ENCODE results near the gene FYCO1.

FYCO1 gene

DNA sequence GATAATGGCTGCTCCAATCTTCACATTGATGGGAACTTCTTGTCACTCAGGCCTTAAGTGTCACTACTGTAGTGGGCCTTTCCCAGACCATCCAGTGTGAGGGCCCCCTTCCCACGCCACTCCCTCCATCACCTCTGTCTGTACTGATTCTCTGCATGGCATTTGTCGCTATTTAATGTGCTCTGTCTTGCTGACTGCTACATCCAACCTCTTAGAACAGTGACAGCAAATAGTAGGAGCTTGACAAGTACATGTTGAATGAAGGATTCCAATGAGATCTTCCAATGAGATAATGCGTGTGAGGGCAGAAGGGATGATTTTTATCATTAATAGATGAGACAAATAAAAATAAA lies 114.9 kb downstream of the FYCO1 start:
- no peak for DNase-seq

DNA sequence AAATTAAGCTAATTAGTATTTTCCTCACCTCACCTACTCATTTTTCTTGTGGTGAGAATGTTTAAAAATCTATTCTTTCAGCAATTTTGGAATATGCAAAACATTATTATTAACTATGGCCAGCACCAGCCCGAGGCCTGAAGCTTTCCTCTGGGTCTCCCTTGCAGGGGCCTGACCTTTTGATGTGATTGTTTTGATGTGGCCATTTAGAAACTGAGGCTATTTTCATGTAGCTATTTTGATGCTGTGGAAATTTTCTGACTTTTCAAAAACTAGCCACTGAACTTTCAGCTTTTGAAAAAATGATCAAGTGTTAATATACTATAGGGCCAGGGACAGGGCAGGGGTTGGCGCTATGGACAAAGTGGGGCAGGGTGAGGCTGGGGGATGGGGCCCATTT lies 117.5 kb downstream of the FYCO1 start:
- DNase-seq = no peak

DNA sequence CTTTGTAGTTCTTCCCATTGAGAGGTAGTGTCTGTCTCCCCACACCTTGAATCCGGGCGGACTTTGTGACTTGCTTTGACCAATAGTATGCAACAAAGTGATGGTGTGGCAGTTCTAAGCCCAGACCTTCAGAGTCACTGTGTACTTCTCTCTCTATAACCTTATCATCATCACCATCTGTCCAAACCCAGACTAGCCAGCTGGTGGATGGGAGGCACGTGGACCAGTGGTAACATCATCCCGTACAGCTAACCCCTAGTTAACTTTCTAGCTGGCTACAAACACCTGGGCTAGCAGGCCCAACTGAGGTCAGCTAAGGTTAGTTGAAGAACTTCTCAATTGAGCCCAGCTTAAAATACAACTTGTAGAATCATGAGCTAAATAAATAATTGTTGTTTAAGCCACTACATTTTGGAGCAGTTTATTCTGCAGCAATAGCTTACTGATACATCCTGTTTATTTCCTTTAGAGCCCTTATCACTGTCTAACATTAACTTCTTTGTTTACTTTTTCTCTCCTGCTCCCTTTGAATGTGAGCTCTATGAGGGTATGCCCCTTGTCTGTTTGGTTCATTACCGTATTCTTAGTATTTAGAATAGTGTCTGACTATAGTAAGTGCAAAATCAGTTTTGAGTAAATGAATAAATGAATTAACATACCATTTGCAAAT lies 120.8 kb downstream of the FYCO1 start:
- DNase-seq = no peak

DNA sequence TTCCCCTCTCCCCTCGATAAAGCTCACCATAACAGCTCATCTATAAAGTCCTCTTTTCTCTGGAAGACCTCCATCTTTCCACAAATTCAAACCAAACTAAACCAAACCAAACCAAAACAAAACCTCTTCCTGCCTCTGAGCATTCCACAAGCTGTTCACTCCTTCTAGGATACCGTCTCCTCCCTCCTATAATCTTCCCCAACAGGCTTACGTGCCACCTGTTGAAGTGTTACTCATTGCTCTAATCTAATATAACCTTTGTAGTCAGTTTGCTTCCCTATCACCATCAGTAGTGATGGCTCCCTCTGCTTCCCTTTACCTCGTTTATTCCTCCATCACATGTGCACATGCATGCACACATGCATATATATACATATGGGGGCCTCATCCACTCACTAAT lies 122.0 kb downstream of the FYCO1 start:
- DNase-seq = no peak

DNA sequence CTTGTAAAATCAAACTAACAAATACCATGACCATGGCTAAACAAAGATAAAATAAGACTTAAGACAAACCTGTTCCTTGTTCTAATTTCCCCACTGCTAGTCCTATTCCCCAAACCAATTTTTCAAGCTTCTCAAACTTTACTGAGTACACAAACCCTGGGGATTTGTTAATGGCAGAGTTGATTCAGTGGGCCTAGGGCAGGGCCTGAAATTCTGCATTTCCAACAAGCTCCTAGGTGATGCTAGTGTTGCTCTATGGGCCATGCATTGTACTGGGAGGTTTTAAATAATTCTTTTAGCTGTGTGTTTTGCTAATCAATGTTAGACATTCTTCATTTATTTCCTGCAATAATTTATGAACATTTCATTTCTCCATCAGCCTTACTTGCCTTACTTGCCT lies 122.6 kb downstream of the FYCO1 start:
- no peak for DNase-seq

DNA sequence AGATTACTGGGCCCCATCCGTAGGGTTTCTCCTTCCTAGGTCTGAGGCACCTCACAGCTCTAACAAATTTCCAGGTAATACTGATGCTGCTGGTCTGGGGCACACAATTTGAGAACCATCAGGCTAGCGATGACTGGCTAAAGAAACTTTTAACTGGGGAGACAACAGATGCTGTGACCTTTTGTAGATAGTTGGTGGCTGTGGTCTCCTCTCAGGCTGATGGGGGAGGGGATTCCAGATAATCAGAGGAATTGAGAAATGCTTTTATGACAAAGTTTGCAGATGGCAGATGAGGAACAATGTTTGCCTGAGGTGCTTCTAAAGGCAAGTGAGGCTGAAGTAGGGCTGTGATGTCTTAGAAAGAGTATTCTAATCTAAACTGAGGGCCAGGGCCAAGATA lies 123.1 kb downstream of the FYCO1 start:
- DNase-seq = no peak

DNA sequence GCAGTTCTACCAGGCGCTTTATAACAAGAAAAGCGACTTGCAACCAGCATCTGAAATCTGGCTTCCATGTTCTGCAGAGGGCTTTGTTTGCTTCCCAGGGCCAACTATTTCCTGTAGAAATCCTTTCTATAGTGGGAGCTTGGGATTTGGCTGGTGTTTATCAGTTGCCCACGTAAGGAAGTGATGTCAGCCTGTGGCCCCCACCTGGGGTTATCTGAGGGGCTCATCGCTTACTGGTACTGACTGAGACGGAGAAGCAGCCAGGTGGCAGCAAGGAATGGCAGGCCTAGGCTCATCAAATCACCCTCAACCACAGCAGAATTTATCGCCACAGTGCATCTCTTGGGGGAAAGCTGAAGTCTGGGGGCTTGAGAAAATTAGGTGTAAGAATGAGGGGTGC lies 123.8 kb downstream of the FYCO1 start:
- no peak for DNase-seq

DNA sequence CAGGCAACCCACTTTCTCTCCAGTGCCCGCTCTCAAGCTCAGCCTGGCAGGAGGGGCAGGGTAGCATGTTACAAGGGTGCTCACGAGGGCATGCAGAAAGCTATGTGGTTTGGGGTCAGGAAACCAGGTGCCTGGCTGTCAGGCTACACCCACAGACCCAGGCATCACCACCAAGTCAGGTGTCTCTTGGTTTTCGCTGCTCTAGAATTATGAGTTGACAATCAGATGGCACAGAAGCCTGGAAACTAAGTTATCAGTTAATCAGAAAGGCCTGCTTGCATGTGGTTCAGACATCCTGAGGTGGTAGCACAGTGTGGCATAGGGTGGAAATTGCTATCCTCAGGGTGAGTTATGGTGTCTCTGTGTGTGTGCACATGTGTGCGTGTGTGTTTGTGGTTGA lies 125.5 kb downstream of the FYCO1 start:
- no peak for DNase-seq

DNA sequence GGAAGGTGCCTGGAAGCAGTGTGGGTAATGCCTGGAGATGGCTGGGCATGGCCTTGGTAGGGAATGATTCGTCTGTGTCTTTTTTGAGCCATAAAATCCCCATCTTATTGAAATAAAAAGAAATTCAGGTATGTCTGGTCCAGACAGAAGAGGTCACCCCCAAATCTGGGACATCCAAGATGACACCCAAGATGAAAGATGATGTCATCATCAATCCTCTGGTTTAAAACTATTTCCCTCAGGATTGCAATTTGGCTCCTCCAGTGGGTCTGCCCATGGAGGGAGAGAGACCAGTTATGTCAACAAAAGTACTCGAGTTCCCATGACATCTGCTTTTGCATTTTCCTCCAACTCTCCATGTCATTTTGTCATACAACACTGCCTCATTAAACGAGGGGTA lies 126.0 kb downstream of the FYCO1 start:
- DNase-seq = no peak

DNA sequence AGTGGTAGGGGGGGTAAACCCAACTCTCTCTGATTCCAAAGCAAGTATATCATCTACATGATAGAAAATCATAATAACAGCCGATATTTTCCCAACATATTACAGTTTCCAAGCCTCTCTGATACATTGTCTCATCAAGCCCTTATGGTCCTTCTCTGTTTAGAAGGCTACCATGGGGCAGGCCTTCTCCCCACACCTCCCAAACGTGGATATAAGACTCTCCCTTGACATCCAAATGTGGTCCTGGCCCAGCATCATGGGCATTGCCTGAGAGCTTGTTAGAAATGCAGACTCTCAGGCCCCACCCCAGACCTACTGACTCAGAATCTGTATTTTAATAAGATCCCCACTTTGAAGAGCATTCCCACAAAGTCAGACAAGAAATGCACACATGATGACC lies 127.0 kb downstream of the FYCO1 start:
- no peak for DNase-seq

DNA sequence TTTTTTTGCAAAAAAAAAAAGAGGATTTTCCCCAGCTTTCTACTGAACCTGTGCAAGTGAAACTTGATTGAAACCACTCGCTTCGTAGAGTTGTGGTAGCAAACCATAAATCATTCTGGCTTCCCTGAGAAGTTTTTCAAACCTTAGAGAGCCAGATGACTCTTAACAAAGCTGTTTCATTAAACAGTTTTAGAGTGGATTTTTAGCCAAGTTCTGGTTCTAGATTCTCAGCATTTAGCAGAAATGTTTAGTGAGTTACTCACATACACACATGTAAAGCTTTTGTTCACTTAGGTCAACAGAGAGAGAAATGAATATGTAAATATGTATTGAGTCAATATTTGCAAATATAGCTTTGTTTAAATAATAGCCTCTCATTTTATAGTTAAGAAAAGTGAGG lies 127.4 kb downstream of the FYCO1 start:
- no peak for DNase-seq

Measured in left hindlimb (tissue), 1 donor.